ENCODE measurements around the gene B4GALT3. TPM values are rescaled to one million over a fixed set of nuclear protein-coding genes. Genes with fewer than 3 reads are reported as not detected.
"Not testable (repeated sequence)": the region's sequence is repeated elsewhere in the genome, so short reads cannot be mapped to it uniquely, and the experiment has no call there.

The B4GALT3 gene
- 46.1 TPM for polyA plus RNA-seq (2013, experiment 1 of 2)
- 41.4 TPM for polyA plus RNA-seq (2013, experiment 2 of 2)

GRCh38 chr1:161177112-161177935 is at the start of gene B4GALT3:
TSS of gene B4GALT3 (minus strand) at chr1:161177507. CDS start at chr1:161176060, 1,447 bp downstream.
- peak within 1 kb of the TSS; percentile 67 for H3K27ac ChIP-seq (ENCODE audit: low read depth, low read length, severe bottlenecking)
- H3K36me3 ChIP-seq (ENCODE audit: control insufficient read depth, insufficient read depth, low read length): peaks cover 34% of the 10 kb centered on the region
- H3K9me3 ChIP-seq (ENCODE audit: control insufficient read depth, low read length): no peaks in the 10 kb centered on the region
- WGBS, 2 experiments (ENCODE audit: insufficient coverage in 2 of 2): 4% methylated on average over 37 to 43 of the region's 50 CpGs
- peaks cover 6% of the 10 kb centered on the region for H3K4me1 ChIP-seq (ENCODE audit: control insufficient read depth, insufficient read depth, low read length, poor library complexity, severe bottlenecking)
- peak within 1 kb of the TSS; percentile 61 for H3K4me3 ChIP-seq (ENCODE audit: extremely low read depth, insufficient read depth, low read length, poor library complexity, severe bottlenecking)

GRCh38 chr1:161226759-161227158 is 49.5 kb upstream of the B4GALT3 start:
- Histone ChIP-seq H3K4me3 (ENCODE audit: extremely low read depth, insufficient read depth, low read length, poor library complexity, severe bottlenecking) (peak overlapping the region; percentile 70), H3K4me1 (ENCODE audit: control insufficient read depth, insufficient read depth, low read length, poor library complexity, severe bottlenecking) (peaks cover 10% of the 10 kb centered on the region), H3K9me3 (ENCODE audit: control insufficient read depth, low read length) (no peaks in the 10 kb centered on the region), H3K27ac (ENCODE audit: low read depth, low read length, severe bottlenecking) (no peak overlapping the region), H3K36me3 (ENCODE audit: control insufficient read depth, insufficient read depth, low read length) (peaks cover 19% of the 10 kb centered on the region)
- 80 to 90% methylated on average over 2 of the region's 3 CpGs for WGBS, 2 experiments (ENCODE audit: insufficient coverage in 2 of 2)

GRCh38 chr1:161226320-161226711 is 49.0 kb upstream of the B4GALT3 start:
- Histone ChIP-seq H3K4me1 (ENCODE audit: control insufficient read depth, insufficient read depth, low read length, poor library complexity, severe bottlenecking) (peaks cover 10% of the 10 kb centered on the region), H3K9me3 (ENCODE audit: control insufficient read depth, low read length) (no peaks in the 10 kb centered on the region), H3K27ac (ENCODE audit: low read depth, low read length, severe bottlenecking) (no peak overlapping the region), H3K4me3 (ENCODE audit: extremely low read depth, insufficient read depth, low read length, poor library complexity, severe bottlenecking) (peak overlapping the region; percentile 70), H3K36me3 (ENCODE audit: control insufficient read depth, insufficient read depth, low read length) (peaks cover 19% of the 10 kb centered on the region)
- WGBS, 2 experiments (ENCODE audit: insufficient coverage in 2 of 2): 18 to 34% methylated on average over 10 to 12 of the region's 15 CpGs

GRCh38 chr1:161225534-161226319 is 48.4 kb upstream of the B4GALT3 start, which contains the start of gene TOMM40L:
TSS of gene TOMM40L (plus strand) at chr1:161226060. CDS start at chr1:161226490, 430 bp downstream.
- 0 to 5% methylated on average over 4 to 7 of the region's 16 CpGs for WGBS, 2 experiments (ENCODE audit: insufficient coverage in 2 of 2)
- peaks cover 10% of the 10 kb centered on the region for H3K4me1 ChIP-seq (ENCODE audit: control insufficient read depth, insufficient read depth, low read length, poor library complexity, severe bottlenecking)
- H3K4me3 ChIP-seq (ENCODE audit: extremely low read depth, insufficient read depth, low read length, poor library complexity, severe bottlenecking): peak within 1 kb of the TSS; percentile 70
- no peaks in the 10 kb centered on the region for H3K9me3 ChIP-seq (ENCODE audit: control insufficient read depth, low read length)
- H3K36me3 ChIP-seq (ENCODE audit: control insufficient read depth, insufficient read depth, low read length): peaks cover 18% of the 10 kb centered on the region
- H3K27ac ChIP-seq (ENCODE audit: low read depth, low read length, severe bottlenecking): peak within 1 kb of the TSS; percentile 13

- H3K4me1 ChIP-seq (ENCODE audit: control insufficient read depth, insufficient read depth, low read length, poor library complexity, severe bottlenecking): peaks cover 10% of the 10 kb centered on the region
- H3K27ac ChIP-seq (ENCODE audit: low read depth, low read length, severe bottlenecking): peak overlapping the region; percentile 13
- WGBS, 2 experiments (ENCODE audit: insufficient coverage in 2 of 2): 93 to 100% methylated on average over 1 to 7 of the region's 7 CpGs
- H3K4me3 ChIP-seq (ENCODE audit: extremely low read depth, insufficient read depth, low read length, poor library complexity, severe bottlenecking): no peak overlapping the region
- peaks cover 17% of the 10 kb centered on the region for H3K36me3 ChIP-seq (ENCODE audit: control insufficient read depth, insufficient read depth, low read length)
- no peaks in the 10 kb centered on the region for H3K9me3 ChIP-seq (ENCODE audit: control insufficient read depth, low read length)
Measured at GRCh38 chr1:161225178-161225533, 47.8 kb upstream of the B4GALT3 start.

- H3K27ac ChIP-seq (ENCODE audit: low read depth, low read length, severe bottlenecking); H3K4me1 ChIP-seq (ENCODE audit: control insufficient read depth, insufficient read depth, low read length, poor library complexity, severe bottlenecking); H3K9me3 ChIP-seq (ENCODE audit: control insufficient read depth, low read length); H3K4me3 ChIP-seq (ENCODE audit: extremely low read depth, insufficient read depth, low read length, poor library complexity, severe bottlenecking): not testable (repeated sequence)
- peaks cover 17% of the 10 kb centered on the region for H3K36me3 ChIP-seq (ENCODE audit: control insufficient read depth, insufficient read depth, low read length)
- 94 to 96% methylated on average over 7 to 10 of the region's 13 CpGs for WGBS, 2 experiments (ENCODE audit: insufficient coverage in 2 of 2)
Measured at GRCh38 chr1:161224695-161225087, 47.4 kb upstream of the B4GALT3 start.

- no peak overlapping the region for H3K4me3 ChIP-seq (ENCODE audit: extremely low read depth, insufficient read depth, low read length, poor library complexity, severe bottlenecking)
- H3K9me3 ChIP-seq (ENCODE audit: control insufficient read depth, low read length): no peaks in the 10 kb centered on the region
- peaks cover 11% of the 10 kb centered on the region for H3K36me3 ChIP-seq (ENCODE audit: control insufficient read depth, insufficient read depth, low read length)
- peaks cover 10% of the 10 kb centered on the region for H3K4me1 ChIP-seq (ENCODE audit: control insufficient read depth, insufficient read depth, low read length, poor library complexity, severe bottlenecking)
- 90 to 100% methylated on average over 2 to 5 of the region's 7 CpGs for WGBS, 2 experiments (ENCODE audit: insufficient coverage in 2 of 2)
- H3K27ac ChIP-seq (ENCODE audit: low read depth, low read length, severe bottlenecking): no peak overlapping the region
Measured at GRCh38 chr1:161223805-161224694, 46.7 kb upstream of the B4GALT3 start.

GRCh38 chr1:161222175-161223019 is 45.1 kb upstream of the B4GALT3 start:
- WGBS, 2 experiments (ENCODE audit: insufficient coverage in 2 of 2): 76 to 96% methylated on average over 4 to 5 of the region's 6 CpGs
- no peak overlapping the region for H3K4me3 ChIP-seq (ENCODE audit: extremely low read depth, insufficient read depth, low read length, poor library complexity, severe bottlenecking)
- no peak overlapping the region for H3K27ac ChIP-seq (ENCODE audit: low read depth, low read length, severe bottlenecking)
- H3K4me1 ChIP-seq (ENCODE audit: control insufficient read depth, insufficient read depth, low read length, poor library complexity, severe bottlenecking): peaks cover 16% of the 10 kb centered on the region
- no peaks in the 10 kb centered on the region for H3K36me3 ChIP-seq (ENCODE audit: control insufficient read depth, insufficient read depth, low read length)
- no peaks in the 10 kb centered on the region for H3K9me3 ChIP-seq (ENCODE audit: control insufficient read depth, low read length)

GRCh38 chr1:161220002-161220401 is 42.7 kb upstream of the B4GALT3 start:
- no peaks in the 10 kb centered on the region for H3K9me3 ChIP-seq (ENCODE audit: control insufficient read depth, low read length)

More at GRCh38 chr1:161220002-161220401, 42.7 kb upstream of the B4GALT3 start:
- Histone ChIP-seq H3K4me3 (ENCODE audit: extremely low read depth, insufficient read depth, low read length, poor library complexity, severe bottlenecking) (no peak overlapping the region), H3K36me3 (ENCODE audit: control insufficient read depth, insufficient read depth, low read length) (peaks cover 9% of the 10 kb centered on the region), H3K4me1 (ENCODE audit: control insufficient read depth, insufficient read depth, low read length, poor library complexity, severe bottlenecking) (peaks cover 19% of the 10 kb centered on the region), H3K27ac (ENCODE audit: low read depth, low read length, severe bottlenecking) (no peak overlapping the region)
- WGBS, 2 experiments (ENCODE audit: insufficient coverage in 2 of 2): 86 to 95% methylated on average over 3 to 4 of the region's 5 CpGs

Data from mesodermal cell (in vitro differentiated cells).